Measurements from ENCODE around the gene PSME3IP1. TPM values are rescaled to one million over a fixed set of nuclear protein-coding genes. Genes with fewer than 3 reads are reported as not detected.

The PSME3IP1 gene
- total and polyA plus RNA-seq, 2 donors = 81.8 to 93.1 TPM

- Histone ChIP-seq H3K27me3 (ENCODE audit: control insufficient read depth in 2 of 2, insufficient read depth in 1 of 2, low read length in 1 of 2) (no peaks in the 10 kb centered on the region), H3K36me3 (ENCODE audit: control insufficient read depth in 2 of 2, insufficient read depth in 2 of 2, low read length in 1 of 2) (no peaks in the 10 kb centered on the region), H3K9me3 (ENCODE audit: control insufficient read depth in 2 of 2, insufficient read depth in 1 of 2, low read length in 1 of 2) (no peaks in the 10 kb centered on the region), H3K27ac (ENCODE audit: low read depth in 1 of 2, low read length in 1 of 2) (no peak overlapping the region), H3K4me3 (ENCODE audit: low read length in 2 of 2) (no peak overlapping the region), H3K4me1 (ENCODE audit: control insufficient read depth in 2 of 2, insufficient read depth in 2 of 2, low read length in 2 of 2) (peaks cover 0 to 6% of the 10 kb centered on the region in 2 donors)
- DNase-seq (ENCODE audit: low read depth in 6 of 9, low spot score in 9 of 9) = no peak
- WGBS = 93% methylated on average over 9 of the region's 9 CpGs
Observed at GRCh38 chr16:57107321-57107922, 78.4 kb downstream of the PSME3IP1 start.

- no peaks in the 10 kb centered on the region for H3K4me1 ChIP-seq (ENCODE audit: control insufficient read depth in 2 of 2, insufficient read depth in 2 of 2, low read length in 2 of 2)
- no peak overlapping the region for H3K4me3 ChIP-seq (ENCODE audit: low read length in 2 of 2)
- DNase-seq (ENCODE audit: low read depth in 6 of 9, low spot score in 9 of 9) = no peak
- H3K27me3 ChIP-seq (ENCODE audit: control insufficient read depth in 2 of 2, insufficient read depth in 1 of 2, low read length in 1 of 2) = no peaks in the 10 kb centered on the region
- 100% methylated on average over 2 of the region's 2 CpGs for WGBS
- H3K27ac ChIP-seq (ENCODE audit: low read depth in 1 of 2, low read length in 1 of 2) = no peak overlapping the region
- no peaks in the 10 kb centered on the region for H3K9me3 ChIP-seq (ENCODE audit: control insufficient read depth in 2 of 2, insufficient read depth in 1 of 2, low read length in 1 of 2)
- H3K36me3 ChIP-seq (ENCODE audit: control insufficient read depth in 2 of 2, insufficient read depth in 2 of 2, low read length in 1 of 2) = no peaks in the 10 kb centered on the region
Observed at GRCh38 chr16:57106767-57107166, 79.1 kb downstream of the PSME3IP1 start.

GRCh38 chr16:57105184-57105583 lies 80.7 kb downstream of the PSME3IP1 start:
- H3K27ac ChIP-seq (ENCODE audit: low read depth in 1 of 2, low read length in 1 of 2) = no peak overlapping the region

GRCh38 chr16:57104706-57105105 lies 81.1 kb downstream of the PSME3IP1 start:
- H3K36me3 ChIP-seq (ENCODE audit: control insufficient read depth in 2 of 2, insufficient read depth in 2 of 2, low read length in 1 of 2) = no peaks in the 10 kb centered on the region
- no peak for DNase-seq (ENCODE audit: low read depth in 6 of 9, low spot score in 9 of 9)
- WGBS = 64% methylated on average over 3 of the region's 3 CpGs
- no peak overlapping the region for H3K27ac ChIP-seq (ENCODE audit: low read depth in 1 of 2, low read length in 1 of 2)
- H3K9me3 ChIP-seq (ENCODE audit: control insufficient read depth in 2 of 2, insufficient read depth in 1 of 2, low read length in 1 of 2) = no peaks in the 10 kb centered on the region
- no peak overlapping the region for H3K4me3 ChIP-seq (ENCODE audit: low read length in 2 of 2)
- no peaks in the 10 kb centered on the region for H3K27me3 ChIP-seq (ENCODE audit: control insufficient read depth in 2 of 2, insufficient read depth in 1 of 2, low read length in 1 of 2)
- no peaks in the 10 kb centered on the region for H3K4me1 ChIP-seq (ENCODE audit: control insufficient read depth in 2 of 2, insufficient read depth in 2 of 2, low read length in 2 of 2)

More at GRCh38 chr16:57105184-57105583, 80.7 kb downstream of the PSME3IP1 start:
- H3K4me1 ChIP-seq (ENCODE audit: control insufficient read depth in 2 of 2, insufficient read depth in 2 of 2, low read length in 2 of 2) = no peaks in the 10 kb centered on the region
- 94% methylated on average over 7 of the region's 7 CpGs for WGBS
- no peaks in the 10 kb centered on the region for H3K27me3 ChIP-seq (ENCODE audit: control insufficient read depth in 2 of 2, insufficient read depth in 1 of 2, low read length in 1 of 2)
- H3K4me3 ChIP-seq (ENCODE audit: low read length in 2 of 2) = no peak overlapping the region
- no peaks in the 10 kb centered on the region for H3K9me3 ChIP-seq (ENCODE audit: control insufficient read depth in 2 of 2, insufficient read depth in 1 of 2, low read length in 1 of 2)
- H3K36me3 ChIP-seq (ENCODE audit: control insufficient read depth in 2 of 2, insufficient read depth in 2 of 2, low read length in 1 of 2) = no peaks in the 10 kb centered on the region
- DNase-seq (ENCODE audit: low read depth in 6 of 9, low spot score in 9 of 9) = no peak

GRCh38 chr16:57102888-57103851 lies 82.7 kb downstream of the PSME3IP1 start:
- H3K36me3 ChIP-seq (ENCODE audit: control insufficient read depth in 2 of 2, insufficient read depth in 2 of 2, low read length in 1 of 2) = no peaks in the 10 kb centered on the region
- no peak for DNase-seq (ENCODE audit: low read depth in 6 of 9, low spot score in 9 of 9)
- WGBS = 95% methylated on average over 16 of the region's 16 CpGs
- no peaks in the 10 kb centered on the region for H3K9me3 ChIP-seq (ENCODE audit: control insufficient read depth in 2 of 2, insufficient read depth in 1 of 2, low read length in 1 of 2)
- no peaks in the 10 kb centered on the region for H3K4me1 ChIP-seq (ENCODE audit: control insufficient read depth in 2 of 2, insufficient read depth in 2 of 2, low read length in 2 of 2)
- no peak overlapping the region for H3K27ac ChIP-seq (ENCODE audit: low read depth in 1 of 2, low read length in 1 of 2)
- no peaks in the 10 kb centered on the region for H3K27me3 ChIP-seq (ENCODE audit: control insufficient read depth in 2 of 2, insufficient read depth in 1 of 2, low read length in 1 of 2)
- H3K4me3 ChIP-seq (ENCODE audit: low read length in 2 of 2) = no peak overlapping the region

Other genes starting within 250 kb of the PSME3IP1 start
- 2.0 TPM for gene CETP, start 224.1 kb downstream of the PSME3IP1 start, total RNA-seq
- gene CETP, start 224.1 kb downstream of the PSME3IP1 start, polyA plus RNA-seq = 1.8 TPM
- 23.3 TPM for gene NLRC5, start 196.5 kb downstream of the PSME3IP1 start, total RNA-seq
- 63.9 TPM for gene NLRC5, start 196.5 kb downstream of the PSME3IP1 start, polyA plus RNA-seq
- 6.5 TPM for gene CPNE2, start 93.5 kb downstream of the PSME3IP1 start, total RNA-seq
- 27.5 TPM for gene CPNE2, start 93.5 kb downstream of the PSME3IP1 start, polyA plus RNA-seq
- gene RSPRY1, start 290 bp upstream of the PSME3IP1 start, total RNA-seq = 29.6 TPM
- gene RSPRY1, start 290 bp upstream of the PSME3IP1 start, polyA plus RNA-seq = 19.4 TPM
- gene ARL2BP, start 59.2 kb upstream of the PSME3IP1 start, total RNA-seq = 41.4 TPM
- 54.7 TPM for gene ARL2BP, start 59.2 kb upstream of the PSME3IP1 start, polyA plus RNA-seq
- 1.2 TPM for gene PLLP, start 98.6 kb upstream of the PSME3IP1 start, total RNA-seq
- gene PLLP, start 98.6 kb upstream of the PSME3IP1 start, polyA plus RNA-seq = 4.9 TPM
- 1.8 TPM for gene CCL22, start 172.7 kb upstream of the PSME3IP1 start, total RNA-seq
- 11.0 TPM for gene CCL22, start 172.7 kb upstream of the PSME3IP1 start, polyA plus RNA-seq
- gene CX3CL1, start 186.5 kb upstream of the PSME3IP1 start, total RNA-seq = 1.4 TPM
- 7.2 TPM for gene CX3CL1, start 186.5 kb upstream of the PSME3IP1 start, polyA plus RNA-seq
- 32.6 TPM for gene CCL17, start 218.7 kb upstream of the PSME3IP1 start, total RNA-seq
- gene CCL17, start 218.7 kb upstream of the PSME3IP1 start, polyA plus RNA-seq = 38.6 TPM

Measured in thymus (tissue), 11 donors.